Stomach (tissue), 9 donors: ENCODE results near the gene ZBTB7A. TPM values are rescaled to one million over a fixed set of nuclear protein-coding genes. Genes with fewer than 3 reads are reported as not detected.

Experiments used
- DNase-seq, 2 donors: peaks; one replicate each; pipeline versions ENCODE4 v3.0.0 to v3.0.0-alpha.2; 2013 to 2019
- H3K27ac ChIP-seq, 5 donors: fragments of 200-600 bp in 4 of 5; sonication (generic) in 4 of 5; one replicate each; pipeline ENCODE4 v1.5.1; 2013 to 2019; ENCODE audit warnings: mild to moderate bottlenecking in 1 of 5, moderate library complexity in 1 of 5
- H3K27me3 ChIP-seq, 3 donors: fragments of 200-600 bp; sonication (generic); one replicate each; pipeline ENCODE4 v1.5.1; 2017 to 2019; ENCODE audit warnings: mixed run types in 1 of 3
- H3K36me3 ChIP-seq, 4 donors: fragments of 200-600 bp; sonication (generic); 1 replicate in 3 of 4; 2 replicates in 1 of 4; pipeline ENCODE4 v1.5.1; 2016 to 2019
- H3K4me1 ChIP-seq, 4 donors: fragments of 200-600 bp; sonication (generic); one replicate each; pipeline ENCODE4 v1.5.1; 2016 to 2019
- H3K4me3 ChIP-seq, 4 donors: fragments of 200-600 bp; sonication (generic) in 3 of 4; one replicate each; pipeline ENCODE4 v1.5.1; 2016 to 2019; ENCODE audit warnings: mild to moderate bottlenecking in 1 of 4
- H3K9me3 ChIP-seq, 4 donors: fragments of 200-600 bp; sonication (generic); one replicate each; pipeline ENCODE4 v1.5.1; 2016 to 2019
- CTCF ChIP-seq, 7 experiments: fragments of 450-650 bp in 4 of 7; fragments of 200-600 bp in 3 of 7; sonication (generic) in 3 of 7; IDR thresholded peaks; one replicate each; pipeline ENCODE4 v1.5.1; 2016 to 2019; ENCODE audit warnings: antibody characterized with exemption in 7 of 7, control low read depth in 2 of 7, mild to moderate bottlenecking in 1 of 7
- EP300 ChIP-seq: sonication (generic); formaldehyde crosslinking; IDR thresholded peaks from one replicate; pipeline ENCODE4 v1.6.1; 2017; ENCODE audit warnings: antibody characterized with exemption
- POLR2A ChIP-seq, 4 donors: fragments of 450-650 bp; IDR thresholded peaks; one replicate each; pipeline ENCODE4 v1.6.1; 2016; ENCODE audit warnings: antibody characterized with exemption in 4 of 4, control low read depth in 2 of 4, mild to moderate bottlenecking in 1 of 4, moderate library complexity in 1 of 4
- POLR2AphosphoS5 ChIP-seq, 3 donors: sonication (generic); formaldehyde crosslinking; IDR thresholded peaks; one replicate each; pipeline ENCODE4 v1.6.1; 2016; ENCODE audit warnings: antibody characterized with exemption in 3 of 3
- WGBS, 5 donors: extraction: QIAGEN DNeasy Blood & Tissue Kit in 3 of 5; methylation state at CpG; one replicate each; pipeline versions ENCODE4 v1.1.5 to v1.1.7; 2013 to 2018; 5-methylcytosine and 5-hydroxymethylcytosine counted together
- intact Hi-C: fragments of 100-400 bp; cut with DNase I; formaldehyde crosslinking; loops from one replicate; pipeline ENCODE4 v1.15.1; 2023; ENCODE audit warnings: low total_unique reads
- polyA plus RNA-seq, 3 donors: library from polyadenylated mRNA; stranded (reverse); fragments of 200-250 nt; gene quantifications; one replicate each; pipeline ENCODE4 v1.2.3, GENCODE V29; 2013
- total RNA-seq, 5 donors: library from RNA; depleted of rRNA; stranded (reverse); fragments of >200 nt; gene quantifications; one replicate each; pipeline versions ENCODE4 v1.1.0 to v1.2.3, GENCODE V29; 2014 to 2016
- donor health status: healthy with polysubstance abuse.
- donor health status: Bipolar disorder and iron deficiency.
- donor health status: healthy.

The ZBTB7A gene
- total and polyA plus RNA-seq, 8 donors: 8.0 to 274 (median 35.5) TPM

DNA sequence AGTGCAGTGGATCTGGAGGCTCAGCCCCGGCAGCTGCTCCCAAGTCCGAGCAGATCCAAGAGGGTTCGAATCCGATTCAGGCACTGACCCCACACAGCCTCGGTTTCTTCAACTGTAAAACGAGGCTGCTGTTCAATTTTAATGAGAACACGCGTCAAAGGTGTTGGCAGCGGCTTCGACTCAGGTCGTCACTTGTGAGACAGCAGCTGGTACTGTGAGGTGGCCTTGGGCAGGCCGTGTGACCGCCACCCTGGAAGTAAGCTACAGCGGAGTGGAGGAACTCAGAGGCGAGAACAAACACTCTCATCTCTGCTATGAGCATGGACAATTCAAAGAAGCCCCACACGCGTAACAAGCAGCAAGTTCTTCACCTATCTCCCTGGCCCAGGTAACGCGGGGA is 47.5 kb upstream of the ZBTB7A start:
- peak overlapping the region in 1 of 5 donors; percentile 69 for H3K27ac ChIP-seq
- no peak for DNase-seq

GRCh38 chr19:4113398-4114088 is 46.8 kb upstream of the ZBTB7A start:
- 83 to 92% (median 88%) methylated on average over 22 of the region's 22 CpGs for WGBS, 5 donors
- Histone ChIP-seq H3K36me3 (peaks cover 61 to 100% (median 96%) of the 10 kb centered on the region in 4 donors), H3K9me3 (no peaks in the 10 kb centered on the region), H3K4me3 (no peak overlapping the region), H3K27ac (no peak overlapping the region), H3K4me1 (peaks cover 0 to 11% (median 4%) of the 10 kb centered on the region in 4 donors), H3K27me3 (no peaks in the 10 kb centered on the region)
- no peak for DNase-seq
- intact Hi-C loops: no loop called here
- TF ChIP-seq EP300: no peak

More for the DNA sequence above, 47.5 kb upstream of the ZBTB7A start:
- TF ChIP-seq POLR2A (IDR thresholded peaks at IDR 0.05) (no peak), EP300 (no peak), POLR2AphosphoS5 (IDR thresholded peaks at IDR 0.05) (no peak), CTCF (IDR thresholded peaks at IDR 0.05) (no peak)
- H3K9me3 ChIP-seq: no peaks in the 10 kb centered on the region
- H3K27me3 ChIP-seq: no peaks in the 10 kb centered on the region
- peaks cover 0 to 11% (median 4%) of the 10 kb centered on the region in 4 donors for H3K4me1 ChIP-seq
- H3K36me3 ChIP-seq: peaks cover 55 to 98% (median 92%) of the 10 kb centered on the region in 4 donors
- WGBS, 5 donors: 88 to 93% (median 89%) methylated on average over 19 of the region's 19 CpGs
- H3K4me3 ChIP-seq: no peak overlapping the region
- intact Hi-C loops: no loop called here

GRCh38 chr19:4112367-4112766 is 45.7 kb upstream of the ZBTB7A start:
- Histone ChIP-seq H3K9me3 (no peaks in the 10 kb centered on the region), H3K4me1 (peaks cover 0 to 11% (median 4%) of the 10 kb centered on the region in 4 donors), H3K27me3 (no peaks in the 10 kb centered on the region), H3K36me3 (peaks cover 68 to 100% (median 98%) of the 10 kb centered on the region in 4 donors), H3K4me3 (no peak overlapping the region), H3K27ac (no peak overlapping the region)
- intact Hi-C loops: no loop called here
- 83 to 98% (median 96%) methylated on average over 8 to 17 of the region's 17 CpGs for WGBS, 5 donors
- TF ChIP-seq EP300 (no peak), POLR2A (IDR thresholded peaks at IDR 0.05) (no peak), POLR2AphosphoS5 (IDR thresholded peaks at IDR 0.05) (no peak), CTCF (IDR thresholded peaks at IDR 0.05) (no peak)
- no peak for DNase-seq

DNA sequence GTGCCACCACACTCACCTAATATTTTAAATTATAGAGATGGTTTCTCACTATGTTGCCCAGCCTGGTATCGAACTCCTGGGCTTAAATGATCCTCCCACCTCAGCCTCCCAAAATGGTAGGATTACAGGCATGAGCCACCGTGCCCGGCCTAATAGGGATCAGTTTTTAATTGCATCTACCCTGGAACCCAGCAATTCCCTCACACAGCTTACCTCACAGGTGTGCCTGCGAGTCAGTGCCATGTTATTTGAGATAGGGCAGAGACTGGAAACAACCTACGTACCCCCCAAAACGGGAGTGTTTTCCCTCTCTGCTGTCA is 42.9 kb upstream of the ZBTB7A start:
- no peak overlapping the region for H3K4me3 ChIP-seq
- peaks cover 0 to 2% (median 0%) of the 10 kb centered on the region in 4 donors for H3K4me1 ChIP-seq
- no peak for TF ChIP-seq POLR2A (IDR thresholded peaks at IDR 0.05)
- TF ChIP-seq EP300: no peak
- no peak for TF ChIP-seq POLR2AphosphoS5 (IDR thresholded peaks at IDR 0.05)
- TF ChIP-seq CTCF (IDR thresholded peaks at IDR 0.05): no peak
- 94 to 96% (median 95%) methylated on average over 6 of the region's 6 CpGs for WGBS, 5 donors
- H3K27ac ChIP-seq: peak overlapping the region in 4 of 5 donors; percentile 7 to 38 (median 28)
- H3K36me3 ChIP-seq: peaks cover 51 to 100% (median 95%) of the 10 kb centered on the region in 4 donors
- H3K9me3 ChIP-seq: no peaks in the 10 kb centered on the region
- H3K27me3 ChIP-seq: no peaks in the 10 kb centered on the region
- DNase-seq: no peak
- intact Hi-C loops: no loop called here
